ENCODE measurements around the gene PPFIBP2.

DNA sequence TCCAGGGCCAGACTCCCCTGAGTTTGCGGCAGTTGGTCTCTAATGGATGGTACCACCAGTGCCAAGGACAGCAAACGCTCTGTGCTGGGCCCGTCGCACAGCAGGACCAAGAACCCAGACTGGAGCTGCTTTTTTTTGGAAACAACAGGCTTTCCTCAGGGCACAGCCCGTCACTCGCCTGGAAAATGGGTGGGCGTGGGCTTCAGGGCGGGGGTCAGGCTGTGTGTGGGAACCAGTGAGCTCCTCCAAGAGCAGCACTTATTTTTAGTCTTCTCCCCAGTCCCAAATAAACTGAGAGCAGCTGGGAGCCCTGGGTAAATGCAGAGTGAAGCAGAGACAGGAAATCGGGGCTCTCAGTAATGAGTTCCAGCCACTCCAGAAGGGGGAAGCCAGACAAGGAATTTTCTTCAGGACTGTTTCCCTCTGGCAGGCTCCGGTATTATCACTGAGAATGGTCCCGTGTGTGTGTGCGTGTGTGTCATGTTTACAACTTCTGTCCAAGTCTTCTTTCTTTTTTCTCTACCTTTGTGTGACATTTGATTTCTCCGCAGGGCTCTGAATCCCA is 63.0 kb downstream of the PPFIBP2 start:
- TF ChIP-seq CREB5 (CRISPR knock-in tag; IDR thresholded peaks at IDR 0.05; ENCODE audit: low read depth), result no peak
- no peak for TF ChIP-seq ISL1 (CRISPR knock-in tag; IDR thresholded peaks at IDR 0.05)
- no peak for TF ChIP-seq ZFP30 (CRISPR knock-in tag; IDR thresholded peaks at IDR 0.05)
- peak; percentile 14; the same call in 1 of the 2 replicates for TF ChIP-seq TCF4 (CRISPR knock-in tag; IDR thresholded peaks at IDR 0.05; ENCODE audit: borderline replicate concordance)
- TF ChIP-seq ZNF8 (CRISPR knock-in tag; IDR thresholded peaks at IDR 0.05), result no peak
- no peak for TF ChIP-seq TOX (CRISPR knock-in tag; IDR thresholded peaks at IDR 0.05; ENCODE audit: borderline replicate concordance)
- TF ChIP-seq, protein P1, sequence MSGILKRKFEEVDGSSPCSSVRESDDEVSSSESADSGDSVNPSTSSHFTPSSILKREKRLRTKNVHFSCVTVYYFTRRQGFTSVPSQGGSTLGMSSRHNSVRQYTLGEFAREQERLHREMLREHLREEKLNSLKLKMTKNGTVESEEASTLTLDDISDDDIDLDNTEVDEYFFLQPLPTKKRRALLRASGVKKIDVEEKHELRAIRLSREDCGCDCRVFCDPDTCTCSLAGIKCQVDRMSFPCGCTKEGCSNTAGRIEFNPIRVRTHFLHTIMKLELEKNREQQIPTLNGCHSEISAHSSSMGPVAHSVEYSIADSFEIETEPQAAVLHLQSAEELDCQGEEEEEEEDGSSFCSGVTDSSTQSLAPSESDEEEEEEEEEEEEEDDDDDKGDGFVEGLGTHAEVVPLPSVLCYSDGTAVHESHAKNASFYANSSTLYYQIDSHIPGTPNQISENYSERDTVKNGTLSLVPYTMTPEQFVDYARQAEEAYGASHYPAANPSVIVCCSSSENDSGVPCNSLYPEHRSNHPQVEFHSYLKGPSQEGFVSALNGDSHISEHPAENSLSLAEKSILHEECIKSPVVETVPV (CRISPR knock-in tag; IDR thresholded peaks at IDR 0.05), result no peak
- TF ChIP-seq PATZ1 (CRISPR knock-in tag; IDR thresholded peaks at IDR 0.05; ENCODE audit: borderline replicate concordance), result no peak
- TF ChIP-seq CSDC2 (CRISPR knock-in tag; IDR thresholded peaks at IDR 0.05), result no peak

Measured in SK-N-SH treated with all-trans-retinoic acid at 6 μM for 48 hours (cell line).